HL-60 (cell line): ENCODE results near the gene LBH.

ENCODE experiments used
- CTCF ChIP-seq: IDR thresholded peaks from one replicate; pipeline ENCODE4 v1.5.1; 2011; ENCODE audit warnings: low read length, control low read depth, inconsistent platforms; ENCODE audit not compliant: insufficient read depth
- SPI1 ChIP-seq: IDR thresholded peaks from 2 replicates; pipeline ENCODE4 v1.6.1; 2012; ENCODE audit warnings: low read depth, mild to moderate bottlenecking, borderline replicate concordance

GRCh38 chr2:30261695-30262211, 30.4 kb downstream of the LBH start:
- no peak for TF ChIP-seq CTCF
- no peak for TF ChIP-seq SPI1
